Thoracic aorta (tissue), 2 donors: ENCODE measurements around the gene LMO1. TPM values are rescaled to one million over a fixed set of nuclear protein-coding genes. Genes with fewer than 3 reads are reported as not detected.

Source experiments
- ATAC-seq: fragments of 150-250 bp; one replicate; pipeline ENCODE4 v1.8.0; 2017; ENCODE audit warnings: low read depth; ENCODE audit not compliant: insufficient number of reproducible peaks, low FRiP score
- DNase-seq: peaks from one replicate; pipeline ENCODE4 v3.0.0-alpha.2; 2020; ENCODE audit warnings: low spot score
- H3K27ac ChIP-seq, 2 donors: fragments of 200-600 bp; sonication (generic); 1 replicate in 1 of 2; 2 replicates in 1 of 2; pipeline ENCODE4 v1.5.1; 2016; ENCODE audit warnings: mild to moderate bottlenecking in 2 of 2, moderate library complexity in 2 of 2
- H3K27me3 ChIP-seq: fragments of 200-600 bp; sonication (generic); replicated peaks from 2 replicates; pipeline ENCODE4 v1.6.0; 2016; ENCODE audit warnings: mild to moderate bottlenecking; ENCODE audit not compliant: insufficient read depth
- H3K36me3 ChIP-seq: fragments of 200-600 bp; sonication (generic); one replicate; pipeline ENCODE4 v1.5.1; 2016
- H3K4me1 ChIP-seq, 2 donors: fragments of 200-600 bp; sonication (generic); 1 replicate in 1 of 2; 2 replicates in 1 of 2; pipeline versions ENCODE4 v1.5.1 to v1.6.0; 2016; ENCODE audit warnings: low read depth in 2 of 2, mild to moderate bottlenecking in 1 of 2; ENCODE audit not compliant: control insufficient read depth in 1 of 2
- H3K4me3 ChIP-seq: fragments of 200-600 bp; sonication (generic); 2 replicates; pipeline ENCODE4 v1.5.1; 2016; ENCODE audit warnings: mild to moderate bottlenecking
- H3K9me3 ChIP-seq: fragments of 200-600 bp; sonication (generic); 2 replicates; pipeline ENCODE4 v1.5.1; 2016
- total RNA-seq, 2 donors: library from RNA; depleted of rRNA; stranded (reverse); fragments of >200 nt; gene quantifications; one replicate each; pipeline versions ENCODE4 v1.1.0 to v1.2.3, GENCODE V29; 2016
- TF ChIP-seq, protein P1 (sequence below): fragments of 200-600 bp; sonication (generic); IDR thresholded peaks from one replicate; pipeline ENCODE4 v1.5.1; 2019; ENCODE audit warnings: antibody characterized with exemption

The LMO1 gene
- total RNA-seq, 2 donors from 2014 or later = not detected

DNA sequence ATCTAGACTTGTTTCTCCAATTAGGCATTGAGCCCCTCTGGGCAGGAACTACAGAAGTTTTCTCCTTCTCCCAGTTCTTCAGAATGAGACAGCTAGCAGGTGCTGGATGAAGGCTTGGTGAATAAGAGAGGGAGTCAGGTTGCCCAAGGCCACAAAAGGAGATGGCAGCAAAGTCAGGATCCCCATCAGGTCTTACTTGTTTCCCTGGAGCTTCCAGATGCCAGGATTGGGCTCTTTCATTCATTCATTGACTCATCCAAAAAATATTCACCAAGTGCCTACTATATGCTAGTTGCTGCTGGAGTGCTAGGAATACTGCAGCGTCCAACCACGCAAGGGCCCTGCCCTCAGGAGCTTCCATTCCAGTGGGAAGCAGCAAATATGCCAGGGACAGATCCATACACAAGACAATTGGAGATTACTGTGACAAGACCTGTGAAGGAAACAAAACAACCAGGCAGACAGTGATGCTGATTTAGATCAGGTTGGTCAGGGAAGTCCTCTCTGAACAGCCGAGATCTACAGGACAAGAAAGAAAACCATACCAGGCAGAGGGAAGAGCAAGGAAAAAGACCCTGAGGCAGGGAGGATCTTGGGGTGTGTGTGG, 24.6 kb upstream of the LMO1 start:
- ATAC-seq (no peak), DNase-seq (no peak)
- no peak overlapping the region for H3K4me3 ChIP-seq
- H3K27ac ChIP-seq = no peak overlapping the region
- TF ChIP-seq, protein P1, sequence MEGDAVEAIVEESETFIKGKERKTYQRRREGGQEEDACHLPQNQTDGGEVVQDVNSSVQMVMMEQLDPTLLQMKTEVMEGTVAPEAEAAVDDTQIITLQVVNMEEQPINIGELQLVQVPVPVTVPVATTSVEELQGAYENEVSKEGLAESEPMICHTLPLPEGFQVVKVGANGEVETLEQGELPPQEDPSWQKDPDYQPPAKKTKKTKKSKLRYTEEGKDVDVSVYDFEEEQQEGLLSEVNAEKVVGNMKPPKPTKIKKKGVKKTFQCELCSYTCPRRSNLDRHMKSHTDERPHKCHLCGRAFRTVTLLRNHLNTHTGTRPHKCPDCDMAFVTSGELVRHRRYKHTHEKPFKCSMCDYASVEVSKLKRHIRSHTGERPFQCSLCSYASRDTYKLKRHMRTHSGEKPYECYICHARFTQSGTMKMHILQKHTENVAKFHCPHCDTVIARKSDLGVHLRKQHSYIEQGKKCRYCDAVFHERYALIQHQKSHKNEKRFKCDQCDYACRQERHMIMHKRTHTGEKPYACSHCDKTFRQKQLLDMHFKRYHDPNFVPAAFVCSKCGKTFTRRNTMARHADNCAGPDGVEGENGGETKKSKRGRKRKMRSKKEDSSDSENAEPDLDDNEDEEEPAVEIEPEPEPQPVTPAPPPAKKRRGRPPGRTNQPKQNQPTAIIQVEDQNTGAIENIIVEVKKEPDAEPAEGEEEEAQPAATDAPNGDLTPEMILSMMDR = no peak
- H3K9me3 ChIP-seq = no peaks in the 10 kb centered on the region
- H3K36me3 ChIP-seq = no peaks in the 10 kb centered on the region
- H3K4me1 ChIP-seq = no peaks in the 10 kb centered on the region
- H3K27me3 ChIP-seq = no peaks in the 10 kb centered on the region

DNA sequence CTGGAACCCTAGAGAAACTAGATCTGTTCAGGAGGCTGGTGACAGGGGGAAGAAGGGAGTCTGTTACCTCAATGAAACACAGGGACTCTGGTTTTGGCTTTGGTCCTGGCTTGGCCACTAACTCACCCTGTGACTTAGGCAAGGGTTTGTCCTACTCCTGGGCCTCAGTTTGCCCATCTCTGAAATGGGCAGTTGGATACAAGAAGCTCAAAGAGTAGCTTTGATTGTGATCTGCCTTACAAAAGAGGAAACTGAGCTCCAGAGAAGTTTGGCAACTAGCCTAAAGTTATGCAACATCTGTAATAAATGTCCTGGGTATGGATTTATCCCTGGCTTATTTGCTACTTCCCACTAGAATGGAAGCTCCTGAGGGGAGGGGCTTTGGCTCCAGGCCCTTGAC, 24.0 kb upstream of the LMO1 start:
- DNase-seq = no peak
- Histone ChIP-seq H3K27me3 (no peaks in the 10 kb centered on the region), H3K4me1 (no peaks in the 10 kb centered on the region), H3K9me3 (no peaks in the 10 kb centered on the region), H3K36me3 (no peaks in the 10 kb centered on the region), H3K4me3 (no peak overlapping the region), H3K27ac (no peak overlapping the region)
- TF ChIP-seq, protein P1 = no peak
- ATAC-seq = no peak

GRCh38 chr11:8287297-8287696, 23.6 kb upstream of the LMO1 start:
- Histone ChIP-seq H3K36me3 (no peaks in the 10 kb centered on the region), H3K27ac (no peak overlapping the region), H3K9me3 (no peaks in the 10 kb centered on the region), H3K27me3 (no peaks in the 10 kb centered on the region), H3K4me1 (no peaks in the 10 kb centered on the region), H3K4me3 (no peak overlapping the region)
- DNase-seq (no peak), ATAC-seq (no peak)
- TF ChIP-seq, protein P1 = no peak

DNA sequence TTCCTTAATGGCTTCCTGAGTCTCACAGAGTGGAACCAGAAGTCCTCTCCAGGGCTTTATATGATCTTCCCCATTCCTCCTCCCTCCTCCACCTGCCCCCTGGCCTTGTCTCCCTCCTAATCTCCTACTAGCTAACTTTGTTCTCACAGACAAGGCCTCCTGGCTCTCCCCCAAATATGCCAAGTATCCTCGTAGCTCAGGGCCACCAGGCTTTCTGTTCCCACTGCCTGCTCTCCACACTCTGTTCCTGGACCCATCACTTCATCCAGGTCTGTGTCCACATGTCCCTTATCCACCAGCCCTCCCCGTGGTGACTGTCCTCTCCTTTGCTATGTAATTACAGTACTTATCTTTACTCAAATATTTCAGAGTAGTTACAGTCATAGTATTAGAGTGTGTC, 23.2 kb upstream of the LMO1 start:
- ATAC-seq = no peak

DNA sequence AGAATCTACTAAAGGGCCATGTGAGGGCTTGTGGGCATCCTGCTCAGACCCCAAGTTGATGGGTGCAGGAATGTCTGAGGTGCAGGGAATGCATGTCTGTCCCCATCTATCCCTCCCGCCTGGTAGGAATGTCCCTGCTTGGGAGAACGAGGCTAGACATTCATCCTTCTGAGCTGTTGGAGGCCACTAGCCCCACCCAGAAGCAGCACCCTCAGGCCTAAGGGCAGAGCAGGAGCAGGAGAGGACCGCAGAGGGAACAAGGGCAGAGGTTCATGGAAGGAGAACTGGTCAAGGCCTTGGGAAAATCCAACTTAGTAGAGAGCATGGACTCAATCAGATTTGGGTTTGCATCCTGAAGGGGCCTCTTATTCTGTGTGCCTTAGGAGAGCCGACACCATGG, 22.1 kb upstream of the LMO1 start:
- ATAC-seq (no peak), DNase-seq (no peak)
- Histone ChIP-seq H3K27ac (no peak overlapping the region), H3K36me3 (no peaks in the 10 kb centered on the region), H3K9me3 (no peaks in the 10 kb centered on the region), H3K4me1 (no peaks in the 10 kb centered on the region), H3K4me3 (no peak overlapping the region), H3K27me3 (no peaks in the 10 kb centered on the region)
- TF ChIP-seq, protein P1 = no peak

More for the DNA sequence above, 23.2 kb upstream of the LMO1 start:
- no peak for DNase-seq
- H3K27ac ChIP-seq = no peak overlapping the region
- no peak overlapping the region for H3K4me3 ChIP-seq
- H3K9me3 ChIP-seq = no peaks in the 10 kb centered on the region
- TF ChIP-seq, protein P1 = no peak
- no peaks in the 10 kb centered on the region for H3K36me3 ChIP-seq
- H3K27me3 ChIP-seq = no peaks in the 10 kb centered on the region
- no peaks in the 10 kb centered on the region for H3K4me1 ChIP-seq
